ENCODE data around the gene PELI2.

GRCh38 chr14:56282179-56282578 is 164.0 kb downstream of the PELI2 start:
- TF ChIP-seq CTCF (conservative IDR thresholded peaks at IDR 0.05 in 1 of 2, IDR thresholded peaks at IDR 0.05 in 1 of 2; ENCODE audit: low read depth in 1 of 2, low read length in 2 of 2) (no peak), EZH2 (IDR thresholded peaks at IDR 0.05; ENCODE audit: low read length, missing control alignments) (no peak)
